Left cardiac atrium (tissue), 4 donors: ENCODE measurements around the gene SLC2A4. TPM values are rescaled to one million over a fixed set of nuclear protein-coding genes. Genes with fewer than 3 reads are reported as not detected.
"Not testable (repeated sequence)": the region's sequence is repeated elsewhere in the genome, so short reads cannot be mapped to it uniquely, and the experiment has no call there.

Experiments
- ATAC-seq, 2 donors: fragments of 200-7000 bp; cut with Tn5 transposase; one replicate each; pipeline ENCODE4 v1.9.1; 2020; ENCODE audit warnings: mild to moderate bottlenecking in 2 of 2, moderate library complexity in 2 of 2
- DNase-seq: peaks from one replicate; pipeline ENCODE4 v3.0.0-alpha.2; 2020
- intact Hi-C, 2 donors: fragments of 100-400 bp; cut with DNase I; formaldehyde crosslinking; loops; one replicate each; pipeline versions ENCODE4 v1.14.1 to v1.15.1; 2022 to 2023
- total RNA-seq, 2 donors: library from RNA; stranded (reverse); fragmentation: NEBNext Ultra II Directional; extraction: Animal tissue kit (Norgen Biotek cat#: 25700); gene quantifications; one replicate each; pipeline ENCODE4 v1.2.1, GENCODE V29; 2021
- donor health status: DM: no; HTN: yes; CAD: no.
- donor health status: DM: no; HTN: yes; CAD: no; lungs with severe emphysema.
- donor health status: DM: yes; HTN: yes; CAD: no.
- donor health status: Dilated cardiomyopathy.

The SLC2A4 gene
- total RNA-seq, 2 donors from 2014 or later, result 79.1 to 87.6 TPM

DNA sequence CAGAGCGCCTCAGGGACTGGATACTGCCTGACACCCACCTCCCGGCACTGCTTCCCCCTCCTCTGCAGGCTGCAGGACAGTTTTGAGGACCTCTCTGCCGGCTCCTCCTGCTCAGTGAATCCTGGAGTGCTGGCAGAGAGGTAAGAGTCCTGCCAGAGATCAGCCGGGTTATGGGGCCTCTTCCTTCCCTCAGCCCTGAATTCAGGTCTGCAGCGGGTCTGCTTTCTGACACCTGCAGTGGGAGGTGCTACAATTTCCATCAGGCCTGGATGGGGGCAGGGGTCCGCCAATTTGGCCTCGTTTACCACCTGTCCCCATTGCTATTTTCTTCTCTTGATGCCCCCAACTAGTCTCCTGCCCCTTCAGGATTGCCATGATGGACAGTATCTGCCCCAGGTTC lies 50.6 kb downstream of the SLC2A4 start:
- DNase-seq (no peak), ATAC-seq (no peak)
- intact Hi-C loops, result no loop called here

DNA sequence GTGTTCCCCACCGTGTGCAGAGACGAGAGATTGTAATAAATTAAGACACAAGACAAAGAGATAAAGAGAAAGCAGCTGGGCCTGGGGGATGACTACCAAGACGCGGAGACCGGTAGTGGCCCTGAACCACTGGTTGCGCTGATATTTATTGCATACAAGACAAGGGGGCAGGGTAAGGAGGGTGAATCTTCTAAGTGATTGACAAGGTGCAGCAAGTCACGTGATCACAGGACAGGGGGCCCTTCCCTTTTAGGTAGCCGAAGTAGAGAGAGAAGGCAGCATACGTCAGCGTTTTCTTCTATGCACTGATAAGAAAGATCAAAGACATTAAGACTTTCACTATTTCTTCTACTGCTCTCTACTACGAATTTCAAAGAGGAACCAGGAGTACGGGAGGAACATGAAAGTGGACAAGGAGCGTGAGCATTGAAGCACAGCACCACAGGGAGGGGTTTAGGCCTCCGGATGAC lies 51.1 kb downstream of the SLC2A4 start:
- intact Hi-C loops, ATAC-seq, DNase-seq: not testable (repeated sequence)

DNA sequence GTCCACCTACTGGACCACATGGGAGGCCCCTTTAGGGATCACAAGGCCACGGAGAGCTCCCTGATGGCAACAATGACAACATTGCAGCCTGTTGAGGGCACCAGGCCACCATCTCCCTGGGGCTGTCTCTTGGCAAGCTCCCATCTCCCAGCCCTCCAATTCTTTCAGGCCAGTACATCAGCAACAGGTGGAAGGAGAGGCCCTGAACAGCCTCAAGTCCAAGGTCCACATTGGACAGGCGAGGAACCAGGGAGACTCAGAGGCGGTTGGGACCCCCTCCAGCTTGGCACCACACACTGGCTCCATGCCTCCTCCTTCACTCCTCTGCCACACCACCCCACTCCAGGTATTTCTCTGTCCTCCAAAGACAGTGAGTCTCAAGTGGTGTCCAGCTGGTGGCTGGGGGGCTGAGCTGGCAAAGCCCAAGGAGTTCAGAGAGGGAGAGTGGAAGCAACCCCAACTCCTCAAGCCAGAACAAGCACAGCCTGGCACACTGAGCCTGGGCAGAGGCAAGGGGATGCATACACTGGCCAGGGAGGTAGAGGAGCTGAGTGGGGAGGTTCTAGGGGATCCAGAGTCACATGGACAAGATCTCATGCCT lies 53.5 kb downstream of the SLC2A4 start:
- no peak for DNase-seq
- intact Hi-C loops, result no loop called here
- ATAC-seq, result no peak

DNA sequence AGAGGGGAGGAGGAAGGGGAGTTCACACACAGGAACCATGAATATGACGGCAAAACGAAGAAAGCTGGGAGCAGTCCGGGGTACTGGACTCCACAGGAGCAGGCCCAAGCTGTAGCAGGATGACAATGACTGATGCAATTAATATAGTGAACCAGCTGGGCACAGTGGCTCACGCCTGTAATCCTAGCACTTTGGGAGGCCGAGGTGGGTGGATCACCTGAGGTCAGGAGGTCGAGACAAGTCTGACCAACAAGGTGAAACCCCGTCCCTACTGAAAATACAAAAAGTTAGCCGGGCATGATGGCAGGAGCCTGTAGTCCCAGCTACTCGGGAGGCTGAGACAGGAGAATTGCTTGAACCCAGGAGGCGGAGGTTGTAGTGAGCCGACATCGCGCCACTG lies 54.2 kb downstream of the SLC2A4 start:
- DNase-seq, ATAC-seq, intact Hi-C loops: not testable (repeated sequence)

DNA sequence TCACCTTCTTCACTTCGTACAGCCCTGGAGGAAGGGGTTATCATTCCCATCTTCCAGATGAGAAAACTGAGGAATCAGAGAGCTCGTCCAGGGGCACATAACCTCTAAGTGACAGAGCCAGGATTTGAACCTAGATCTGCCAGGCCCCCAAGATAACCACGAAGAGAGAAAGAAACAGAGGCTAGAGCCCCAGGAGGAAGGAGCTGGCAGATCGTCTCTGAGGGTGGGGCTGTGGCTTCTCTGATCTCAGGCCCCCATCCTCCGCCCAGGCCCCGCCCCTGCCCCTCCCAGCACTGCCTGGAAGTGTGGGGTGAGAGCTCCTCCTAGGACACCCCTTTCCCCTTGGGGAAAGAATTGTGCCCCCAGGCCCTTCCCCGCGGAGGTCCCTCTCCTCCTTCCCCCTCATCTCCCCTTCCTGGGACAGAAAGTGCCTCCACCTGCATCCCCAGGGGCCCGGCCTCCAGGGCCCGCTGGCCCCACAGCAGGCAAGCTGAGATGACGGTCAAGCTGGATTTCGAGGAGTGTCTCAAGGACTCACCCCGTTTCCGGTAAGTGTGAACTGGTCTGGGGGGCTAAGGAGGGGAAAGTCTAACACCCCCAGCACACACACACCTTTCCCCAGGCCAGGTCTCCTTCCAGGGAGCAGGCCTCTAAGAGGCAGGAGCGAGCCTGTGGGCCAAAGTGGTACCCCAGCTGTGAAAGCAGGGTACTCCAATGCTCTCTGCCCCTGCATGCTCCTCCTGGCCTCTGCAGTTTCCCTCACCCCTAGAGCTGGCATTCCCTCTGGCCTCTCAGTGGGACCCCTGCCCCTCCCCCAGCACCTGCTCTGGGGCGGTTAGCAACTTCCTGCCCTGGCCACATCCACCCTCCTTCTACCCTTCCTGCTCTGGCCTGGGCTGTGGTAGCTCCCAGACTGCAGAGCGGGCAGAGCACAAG lies 55.0 kb downstream of the SLC2A4 start, which contains the start of gene ACAP1:
TSS of gene ACAP1 (plus strand) at position 290 of the 936 bp plus-strand sequence. CDS start at position 496, 206 bp downstream.
- no peak for DNase-seq
- ATAC-seq, result peak; percentile 65 to 86
- intact Hi-C loops, result no loop called here

DNA sequence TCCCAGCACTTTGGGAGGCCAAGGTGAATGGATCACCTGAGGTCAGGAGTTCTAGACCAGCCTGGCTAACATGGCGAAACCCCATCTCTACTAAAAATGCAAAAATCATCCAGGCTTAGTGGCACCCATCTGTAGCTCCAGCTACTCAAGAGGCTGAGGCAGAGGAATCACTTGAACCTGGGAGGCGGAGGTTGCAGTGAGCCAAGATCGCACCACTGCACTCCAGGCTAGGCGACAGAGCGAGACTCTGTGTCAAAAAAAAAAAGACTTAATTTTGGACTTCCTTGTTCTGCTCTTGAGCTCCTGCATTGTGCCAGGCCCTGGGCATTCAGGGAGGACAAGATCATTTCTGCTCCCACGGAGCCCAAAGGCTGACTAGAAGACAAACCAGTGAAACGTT lies 56.1 kb downstream of the SLC2A4 start:
- intact Hi-C loops, DNase-seq, ATAC-seq: not testable (repeated sequence)

Other genes with a start within 250 kb of the SLC2A4 start
- 1 to 10 TPM; 1.2 to 1.8 TPM for gene SLC16A13, start 245.7 kb upstream of the SLC2A4 start, total RNA-seq
- gene SLC16A11, start 237.6 kb upstream of the SLC2A4 start, total RNA-seq, result 1 to 10 TPM; 2.5 to 3.5 TPM
- gene CLEC10A, start 201.5 kb upstream of the SLC2A4 start, total RNA-seq, result 10 to 100 TPM in 1 of 2 donors, 1 to 10 TPM in 1; 6.6 to 13.4 TPM
- gene ASGR2, start 166.9 kb upstream of the SLC2A4 start, total RNA-seq, result under 1 TPM; 0.62 to 0.68 TPM
- under 1 TPM; 0.68 TPM for gene ASGR1, start 102.3 kb upstream of the SLC2A4 start, total RNA-seq
- 10 to 100 TPM; 21.3 to 22.9 TPM for gene DLG4, start 61.9 kb upstream of the SLC2A4 start, total RNA-seq
- gene ACADVL, start 61.8 kb upstream of the SLC2A4 start, total RNA-seq, result 1,000 to 10,000 TPM in 1 of 2 donors, 100 to 1,000 TPM in 1; 891 to 1,101 TPM
- gene DVL2, start 47.2 kb upstream of the SLC2A4 start, total RNA-seq, result 10 to 100 TPM; 22.5 to 23.8 TPM
- 10 to 100 TPM; 18.5 to 27.5 TPM for gene PHF23, start 42.3 kb upstream of the SLC2A4 start, total RNA-seq
- 100 to 1,000 TPM; 459 to 475 TPM for gene GABARAP, start 39.3 kb upstream of the SLC2A4 start, total RNA-seq
- 100 to 1,000 TPM; 116 to 118 TPM for gene CTDNEP1, start 30.0 kb upstream of the SLC2A4 start, total RNA-seq
- 10 to 100 TPM; 68.3 to 93.8 TPM for gene ELP5, start 29.5 kb upstream of the SLC2A4 start, total RNA-seq
- 1 to 10 TPM; 2.1 to 4.9 TPM for gene CLDN7, start 19.2 kb upstream of the SLC2A4 start, total RNA-seq
- 1 to 10 TPM; 1.2 to 1.9 TPM for gene YBX2, start 12.9 kb downstream of the SLC2A4 start, total RNA-seq
- gene EIF5A, start 25.9 kb downstream of the SLC2A4 start, total RNA-seq, result 100 to 1,000 TPM; 274 to 374 TPM
- 10 to 100 TPM; 59.3 to 63.4 TPM for gene GPS2, start 33.6 kb downstream of the SLC2A4 start, total RNA-seq
- 10 to 100 TPM; 24.8 to 38.8 TPM for gene NEURL4, start 47.6 kb downstream of the SLC2A4 start, total RNA-seq
- gene ACAP1, start 54.8 kb downstream of the SLC2A4 start, total RNA-seq, result 10 to 100 TPM; 19.0 to 20.4 TPM
- 1 to 10 TPM; 5.3 to 5.9 TPM for gene KCTD11, start 70.4 kb downstream of the SLC2A4 start, total RNA-seq
- not detected for gene TMEM95, start 73.4 kb downstream of the SLC2A4 start, total RNA-seq
- 1 to 10 TPM; 1.9 to 2.1 TPM for gene TNK1, start 99.4 kb downstream of the SLC2A4 start, total RNA-seq
- gene PLSCR3, start 112.8 kb downstream of the SLC2A4 start, total RNA-seq, result 10 to 100 TPM; 22.4 to 29.0 TPM
- gene TMEM256, start 122.4 kb downstream of the SLC2A4 start, total RNA-seq, result 10 to 100 TPM; 67.3 to 69.2 TPM
- gene NLGN2, start 126.1 kb downstream of the SLC2A4 start, total RNA-seq, result 10 to 100 TPM; 12.1 to 15.5 TPM
- gene SPEM1, start 138.6 kb downstream of the SLC2A4 start, total RNA-seq, result not detected
- not detected for gene SPEM2, start 143.9 kb downstream of the SLC2A4 start, total RNA-seq
- gene SPEM3, start 147.1 kb downstream of the SLC2A4 start, total RNA-seq, result not detected
- 1 to 10 TPM; 2.7 to 2.9 TPM for gene TMEM102, start 153.7 kb downstream of the SLC2A4 start, total RNA-seq
- 10 to 100 TPM; 20.5 to 24.6 TPM for gene FGF11, start 157.8 kb downstream of the SLC2A4 start, total RNA-seq
- 10 to 100 TPM; 12.4 to 13.8 TPM for gene CHRNB1, start 163.3 kb downstream of the SLC2A4 start, total RNA-seq
- gene ZBTB4, start 197.9 kb downstream of the SLC2A4 start, total RNA-seq, result 10 to 100 TPM; 62.1 to 62.2 TPM
- not detected for gene SLC35G6, start 199.7 kb downstream of the SLC2A4 start, total RNA-seq
- 10 to 100 TPM; 42.8 to 56.9 TPM for gene POLR2A, start 202.6 kb downstream of the SLC2A4 start, total RNA-seq